ENCODE measurements around the gene PEX16.

Gene PEX16

DNA sequence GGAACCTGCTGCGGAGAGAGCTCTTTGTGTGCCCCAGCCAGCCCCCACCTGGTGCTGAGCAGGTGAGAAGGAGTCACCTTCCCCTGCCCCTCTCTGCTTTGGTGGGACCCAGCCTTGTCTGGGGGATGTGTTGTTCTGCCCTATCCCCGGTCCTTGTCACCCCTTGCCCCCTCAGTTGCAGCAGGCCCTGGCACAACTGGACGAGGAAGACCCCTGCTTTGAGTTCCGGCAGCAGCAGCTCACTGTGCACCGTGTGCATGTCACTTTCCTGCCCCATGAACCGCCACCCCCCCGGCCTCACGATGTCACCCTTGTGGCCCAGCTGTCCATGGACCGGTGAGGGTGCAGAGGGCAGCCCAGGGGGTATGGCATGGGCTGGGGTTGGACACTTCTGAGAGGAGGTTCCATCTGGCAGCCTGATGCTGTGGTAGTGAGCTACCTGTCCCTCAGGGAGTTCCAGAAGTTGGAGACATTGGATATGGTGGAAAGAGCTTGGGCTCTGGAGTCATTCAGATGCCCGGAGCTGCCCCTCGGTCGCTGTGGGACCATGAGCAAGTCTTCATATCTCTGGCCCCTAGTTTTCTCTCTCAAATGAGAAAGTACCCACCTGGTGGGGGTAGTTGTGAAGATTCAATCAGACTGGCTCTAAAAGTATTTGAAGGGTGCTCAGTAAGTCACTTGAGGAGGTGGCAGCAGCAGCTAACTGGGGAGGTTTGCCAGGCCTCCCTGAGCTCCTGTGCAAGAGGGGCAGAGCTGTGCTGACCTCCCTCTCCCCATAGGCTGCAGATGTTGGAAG lies 9.1 kb upstream of the PEX16 start:
- TF ChIP-seq, protein P1, sequence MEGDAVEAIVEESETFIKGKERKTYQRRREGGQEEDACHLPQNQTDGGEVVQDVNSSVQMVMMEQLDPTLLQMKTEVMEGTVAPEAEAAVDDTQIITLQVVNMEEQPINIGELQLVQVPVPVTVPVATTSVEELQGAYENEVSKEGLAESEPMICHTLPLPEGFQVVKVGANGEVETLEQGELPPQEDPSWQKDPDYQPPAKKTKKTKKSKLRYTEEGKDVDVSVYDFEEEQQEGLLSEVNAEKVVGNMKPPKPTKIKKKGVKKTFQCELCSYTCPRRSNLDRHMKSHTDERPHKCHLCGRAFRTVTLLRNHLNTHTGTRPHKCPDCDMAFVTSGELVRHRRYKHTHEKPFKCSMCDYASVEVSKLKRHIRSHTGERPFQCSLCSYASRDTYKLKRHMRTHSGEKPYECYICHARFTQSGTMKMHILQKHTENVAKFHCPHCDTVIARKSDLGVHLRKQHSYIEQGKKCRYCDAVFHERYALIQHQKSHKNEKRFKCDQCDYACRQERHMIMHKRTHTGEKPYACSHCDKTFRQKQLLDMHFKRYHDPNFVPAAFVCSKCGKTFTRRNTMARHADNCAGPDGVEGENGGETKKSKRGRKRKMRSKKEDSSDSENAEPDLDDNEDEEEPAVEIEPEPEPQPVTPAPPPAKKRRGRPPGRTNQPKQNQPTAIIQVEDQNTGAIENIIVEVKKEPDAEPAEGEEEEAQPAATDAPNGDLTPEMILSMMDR (IDR thresholded peaks at IDR 0.05; ENCODE audit: low read depth, low read length), result no peak
- no peak overlapping the region for H3K27ac ChIP-seq
- H3K4me3 ChIP-seq (ENCODE audit: low read depth, low read length), result no peak overlapping the region
- no peaks in the 10 kb centered on the region for H3K9me3 ChIP-seq (ENCODE audit: severe bottlenecking)
- no peaks in the 10 kb centered on the region for H3K27me3 ChIP-seq (ENCODE audit: insufficient read depth, low read depth, severe bottlenecking)
- DNase-seq, result no peak
- peaks cover 13% of the 10 kb centered on the region for H3K36me3 ChIP-seq

DNA sequence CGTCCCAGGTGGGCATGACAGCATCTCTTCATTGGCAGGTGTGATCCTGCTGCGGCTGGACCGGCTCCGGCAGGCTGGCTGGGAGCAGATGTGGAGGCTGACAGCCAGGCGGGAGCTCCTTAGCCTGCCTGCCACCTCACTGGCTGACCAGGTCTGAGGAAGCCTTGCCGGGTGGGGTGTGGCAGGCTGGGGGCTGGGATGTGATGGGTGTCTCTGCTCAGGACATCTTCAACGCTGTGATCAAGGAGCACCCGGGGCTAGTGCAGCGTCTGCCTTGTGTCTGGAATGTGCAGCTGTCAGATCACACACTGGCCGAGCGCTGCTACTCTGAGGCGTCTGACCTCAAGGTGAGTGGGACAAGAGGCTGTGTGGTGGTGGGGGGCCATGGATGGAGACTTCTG lies 8.3 kb upstream of the PEX16 start:
- H3K36me3 ChIP-seq, result peaks cover 13% of the 10 kb centered on the region
- TF ChIP-seq, protein P1 (IDR thresholded peaks at IDR 0.05; ENCODE audit: low read depth, low read length), result no peak
- no peaks in the 10 kb centered on the region for H3K27me3 ChIP-seq (ENCODE audit: insufficient read depth, low read depth, severe bottlenecking)
- DNase-seq, result no peak
- no peak overlapping the region for H3K27ac ChIP-seq
- H3K4me3 ChIP-seq (ENCODE audit: low read depth, low read length), result no peak overlapping the region
- no peaks in the 10 kb centered on the region for H3K9me3 ChIP-seq (ENCODE audit: severe bottlenecking)

DNA sequence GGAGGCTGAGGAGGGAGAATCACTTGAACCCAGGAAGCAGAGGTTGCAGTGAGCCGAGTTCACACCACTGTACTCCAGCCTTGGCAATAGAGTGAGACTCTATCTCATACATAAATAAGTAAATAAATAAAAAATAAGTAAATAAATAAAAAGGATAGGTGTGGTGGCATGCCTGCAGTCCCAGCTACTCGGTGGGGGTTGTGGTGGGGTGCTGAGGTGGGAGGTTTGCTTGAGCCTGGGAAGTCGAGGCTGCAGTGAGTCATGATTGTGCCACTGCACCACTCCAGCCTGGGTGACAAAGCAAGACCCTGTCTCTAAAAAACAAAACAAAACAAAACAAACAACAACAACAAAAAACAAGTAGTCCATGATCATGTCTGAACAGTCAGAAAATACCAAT lies 7.9 kb upstream of the PEX16 start:
- Histone ChIP-seq H3K9me3 (ENCODE audit: severe bottlenecking) (no peaks in the 10 kb centered on the region), H3K36me3 (peaks cover 13% of the 10 kb centered on the region), H3K4me3 (ENCODE audit: low read depth, low read length) (no peak overlapping the region), H3K27ac (no peak overlapping the region), H3K27me3 (ENCODE audit: insufficient read depth, low read depth, severe bottlenecking) (no peaks in the 10 kb centered on the region)
- TF ChIP-seq, protein P1 (IDR thresholded peaks at IDR 0.05; ENCODE audit: low read depth, low read length), result no peak
- DNase-seq, result no peak

DNA sequence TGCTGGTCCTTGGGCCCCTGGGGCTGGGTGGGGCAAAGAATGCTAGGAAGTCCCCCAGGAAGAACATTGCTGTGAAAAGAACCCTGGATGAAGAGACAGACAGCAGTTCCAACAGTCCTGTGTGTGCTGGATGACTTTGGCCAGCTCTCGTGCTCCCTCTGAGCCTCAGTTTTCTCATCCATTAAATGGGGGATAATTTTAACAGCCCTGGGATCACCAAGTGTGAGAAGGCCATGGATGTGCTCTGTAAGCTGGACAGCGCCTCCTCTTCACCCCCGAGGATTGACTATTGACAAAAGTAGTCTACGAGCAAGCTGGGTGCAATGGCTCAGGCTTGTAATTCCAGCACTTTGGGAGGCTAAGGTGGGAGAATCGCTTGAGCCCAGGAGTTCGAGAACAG lies 7.2 kb upstream of the PEX16 start:
- Histone ChIP-seq H3K27me3 (ENCODE audit: insufficient read depth, low read depth, severe bottlenecking) (no peaks in the 10 kb centered on the region), H3K4me3 (ENCODE audit: low read depth, low read length) (no peak overlapping the region), H3K27ac (no peak overlapping the region), H3K36me3 (peaks cover 13% of the 10 kb centered on the region), H3K9me3 (ENCODE audit: severe bottlenecking) (no peaks in the 10 kb centered on the region)
- DNase-seq, result no peak
- TF ChIP-seq, protein P1 (IDR thresholded peaks at IDR 0.05; ENCODE audit: low read depth, low read length), result no peak

DNA sequence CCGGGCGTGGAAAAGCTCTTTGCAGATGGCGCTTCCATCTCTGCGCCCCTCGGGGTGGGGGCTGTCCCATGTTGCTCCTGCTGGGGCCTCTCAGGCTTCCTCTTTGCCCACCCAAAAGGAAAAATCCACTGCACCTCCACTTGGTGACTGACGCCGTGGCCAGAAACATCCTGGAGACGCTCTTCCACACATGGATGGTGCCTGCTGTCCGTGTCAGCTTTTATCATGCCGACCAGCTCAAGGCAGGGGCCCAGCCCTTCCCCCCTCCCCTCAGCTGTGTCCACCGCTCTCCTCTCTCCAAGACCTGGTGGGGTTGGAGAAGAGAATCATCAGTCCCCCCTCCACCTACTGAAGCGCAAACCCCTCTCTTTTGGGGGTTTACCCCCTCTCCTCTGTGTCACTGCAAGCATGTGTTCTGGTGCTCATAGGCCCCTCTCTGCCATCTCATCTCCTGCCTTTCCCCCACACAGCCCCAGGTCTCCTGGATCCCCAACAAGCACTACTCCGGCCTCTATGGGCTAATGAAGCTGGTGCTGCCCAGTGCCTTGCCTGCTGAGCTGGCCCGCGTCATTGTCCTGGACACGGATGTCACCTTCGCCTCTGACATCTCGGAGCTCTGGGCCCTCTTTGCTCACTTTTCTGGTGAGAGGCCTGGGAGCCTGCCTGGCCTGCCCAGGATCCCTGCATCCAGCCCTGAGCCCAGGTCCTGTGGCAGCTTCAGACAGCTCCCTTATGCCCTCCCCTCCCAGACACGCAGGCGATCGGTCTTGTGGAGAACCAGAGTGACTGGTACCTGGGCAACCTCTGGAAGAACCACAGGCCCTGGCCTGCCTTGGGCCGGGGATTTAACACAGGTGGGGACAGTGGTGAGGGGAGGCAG lies 6.6 kb upstream of the PEX16 start:
- Histone ChIP-seq H3K4me3 (ENCODE audit: low read depth, low read length) (no peak overlapping the region), H3K27ac (no peak overlapping the region), H3K9me3 (ENCODE audit: severe bottlenecking) (no peaks in the 10 kb centered on the region), H3K36me3 (peaks cover 13% of the 10 kb centered on the region), H3K27me3 (ENCODE audit: insufficient read depth, low read depth, severe bottlenecking) (no peaks in the 10 kb centered on the region)
- no peak for DNase-seq
- TF ChIP-seq, protein P1 (IDR thresholded peaks at IDR 0.05; ENCODE audit: low read depth, low read length), result no peak

All from WERI-Rb-1 (cell line).